Kasumi-1 (cell line): Measurements from ENCODE around the gene PLIN4.

Experiments
- DNase-seq, 2 experiments: peaks; one replicate each; lab custom pipeline; 2025; lab: John Stamatoyannopoulos, UW

PLIN4 gene

GRCh38 chr19:4505570-4506448 is 12.5 kb downstream of the PLIN4 start:
- no peak for DNase-seq

GRCh38 chr19:4504891-4505569 is 13.3 kb downstream of the PLIN4 start:
- no peak for DNase-seq

GRCh38 chr19:4504297-4504701 is 14.0 kb downstream of the PLIN4 start:
- DNase-seq, result no peak

- no peak for DNase-seq
Observed at GRCh38 chr19:4503825-4504170, 14.5 kb downstream of the PLIN4 start.

- no peak for DNase-seq
Observed at GRCh38 chr19:4503132-4503824, 15.0 kb downstream of the PLIN4 start.

- no peak for DNase-seq
Observed at GRCh38 chr19:4502282-4503131, 15.8 kb downstream of the PLIN4 start.

GRCh38 chr19:4501691-4502090 is 16.6 kb downstream of the PLIN4 start:
- DNase-seq, result no peak

- DNase-seq, result no peak
Observed at GRCh38 chr19:4500841-4501591, 17.3 kb downstream of the PLIN4 start.

- DNase-seq, result no peak
Observed at GRCh38 chr19:4499855-4500254, 18.4 kb downstream of the PLIN4 start.

GRCh38 chr19:4499318-4499717 is 19.0 kb downstream of the PLIN4 start:
- DNase-seq, result no peak

GRCh38 chr19:4498694-4499093 is 19.6 kb downstream of the PLIN4 start:
- no peak for DNase-seq

- no peak for DNase-seq
Observed at GRCh38 chr19:4497770-4498389, 20.4 kb downstream of the PLIN4 start.

- no peak for DNase-seq
Observed at GRCh38 chr19:4496304-4496703, 22.0 kb downstream of the PLIN4 start.

GRCh38 chr19:4495471-4495870 is 22.8 kb downstream of the PLIN4 start:
- no peak for DNase-seq

- no peak for DNase-seq
Observed at GRCh38 chr19:4494691-4495064, 23.6 kb downstream of the PLIN4 start.

- DNase-seq, result no peak
Observed at GRCh38 chr19:4493929-4494690, 24.2 kb downstream of the PLIN4 start.

GRCh38 chr19:4493104-4493928 is 25.0 kb downstream of the PLIN4 start:
- no peak for DNase-seq

GRCh38 chr19:4492337-4493103 is 25.8 kb downstream of the PLIN4 start:
- no peak for DNase-seq
